ENCODE measurements around the gene CNNM2.

- TF ChIP-seq CTCF (conservative IDR thresholded peaks at IDR 0.05 in 1 of 2, IDR thresholded peaks at IDR 0.05 in 1 of 2; ENCODE audit: extremely low read depth in 1 of 2, insufficient read depth in 1 of 2, low read depth in 1 of 2, low read length in 2 of 2), result no peak
- TF ChIP-seq EZH2 (IDR thresholded peaks at IDR 0.05; ENCODE audit: borderline replicate concordance, low read length), result no peak
Measured at GRCh38 chr10:102982296-102982695, 64.2 kb downstream of the CNNM2 start.
